Activated T-helper 1 cell treated with anti-CD3 and anti-CD28 coated beads, Interleukin-12 subunit alpha, Interleukin-12 subunit beta, Interleukin-2, Interleukin-4 antibody, amounts not matched to agents 30 ng/mL and 10 ng/mL and 1 ng/mL, durations not matched to agents 14 hours and 24 hours and 36 hours (primary cell): ENCODE measurements around the gene ARPC4. TPM values are rescaled to one million over a fixed set of nuclear protein-coding genes. Genes with fewer than 3 reads are reported as not detected.

Experiments
- DNase-seq: peaks from one replicate; pipeline ENCODE4 v3.0.0; 2021; ENCODE audit warnings: low spot score
- H3K27ac Mint-ChIP-seq: one replicate; pipeline ENCODE4 v1.8.0; 2021; ENCODE audit warnings: mild to moderate bottlenecking, mixed read lengths
- H3K27me3 Mint-ChIP-seq: one replicate; pipeline ENCODE4 v1.8.0; 2022; ENCODE audit warnings: mild to moderate bottlenecking, moderate library complexity, mixed read lengths; ENCODE audit not compliant: insufficient read depth
- H3K36me3 Mint-ChIP-seq: one replicate; pipeline ENCODE4 v1.8.0; 2021; ENCODE audit warnings: low read depth, mixed read lengths
- H3K4me1 Mint-ChIP-seq: one replicate; pipeline ENCODE4 v1.8.0; 2021; ENCODE audit warnings: low read depth, mixed read lengths
- H3K4me3 Mint-ChIP-seq: one replicate; pipeline ENCODE4 v1.8.0; 2021; ENCODE audit warnings: mild to moderate bottlenecking, moderate library complexity, mixed read lengths
- H3K9me3 Mint-ChIP-seq: one replicate; pipeline ENCODE4 v1.8.0; 2021; ENCODE audit warnings: mixed read lengths
- intact Hi-C: fragments of 100-400 bp; cut with micrococcal nuclease; formaldehyde crosslinking; loops from one replicate; pipeline ENCODE4 v1.15.1; 2024
- total RNA-seq: library from RNA; stranded (reverse); gene quantifications from 2 replicates; pipeline ENCODE4 v1.2.3, GENCODE V29; 2022

The ARPC4 gene
- total RNA-seq, 1 donor from 2014 or later, result 268 TPM

DNA sequence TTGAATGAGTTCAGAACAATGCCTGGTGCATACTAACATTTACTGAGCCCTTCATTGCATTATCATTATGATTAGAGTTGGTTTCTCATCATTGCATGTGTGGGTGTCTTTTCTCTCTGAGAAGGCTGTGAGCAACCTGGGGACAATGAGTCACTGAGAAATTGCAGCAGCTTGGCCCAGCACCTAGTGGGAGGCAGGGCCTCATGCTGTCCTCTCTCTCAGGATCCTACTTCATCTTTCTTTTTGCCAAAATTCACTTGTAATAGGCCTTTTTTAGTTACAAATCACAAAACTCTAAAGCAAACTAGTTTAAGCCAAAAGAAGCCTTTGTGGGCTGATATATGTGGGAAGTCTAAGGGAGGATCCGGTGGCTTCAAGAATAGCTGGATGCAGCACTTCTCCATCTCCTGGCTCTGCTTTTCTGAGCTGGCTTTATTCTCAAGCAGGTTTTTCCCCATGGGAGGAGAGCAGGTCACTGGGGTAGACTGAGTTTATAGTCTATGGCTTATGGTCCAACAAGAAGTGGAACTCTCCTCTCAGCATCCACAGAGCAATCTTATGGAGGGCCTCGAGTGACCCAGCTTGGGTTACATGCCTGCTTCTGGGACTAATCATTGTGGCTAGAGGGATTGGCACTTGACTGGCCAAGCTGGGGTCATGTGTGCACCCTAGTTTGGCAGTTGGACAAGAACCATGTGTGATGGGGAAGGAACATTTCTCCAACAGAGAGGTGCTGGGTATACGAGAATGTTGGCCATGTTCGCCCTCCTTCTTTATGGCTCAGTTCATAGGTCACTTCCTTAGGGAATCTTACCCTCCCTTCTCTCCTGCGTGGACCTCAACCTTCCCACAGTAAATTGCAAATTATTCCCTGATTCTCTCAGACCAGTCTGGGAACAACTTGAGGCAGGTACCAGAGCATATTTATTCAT, 14.5 kb upstream of the ARPC4 start:
- DNase-seq, result peak; percentile 16
- Mint-ChIP-seq H3K27me3 (no peaks in the 10 kb centered on the region), H3K9me3 (peaks cover 3% of the 10 kb centered on the region), H3K27ac (peak overlapping the region; percentile 90), H3K4me3 (peak overlapping the region; percentile 53), H3K36me3 (peaks cover 28% of the 10 kb centered on the region), H3K4me1 (peaks cover 55% of the 10 kb centered on the region)
- intact Hi-C loops, result loop anchor here (1.0 to 2.0 kb wide), 6 partner anchors 9 to 66 kb away; partner anchors contain the start of genes BRPF1, CAMK1, RPUSD3 and TADA3

DNA sequence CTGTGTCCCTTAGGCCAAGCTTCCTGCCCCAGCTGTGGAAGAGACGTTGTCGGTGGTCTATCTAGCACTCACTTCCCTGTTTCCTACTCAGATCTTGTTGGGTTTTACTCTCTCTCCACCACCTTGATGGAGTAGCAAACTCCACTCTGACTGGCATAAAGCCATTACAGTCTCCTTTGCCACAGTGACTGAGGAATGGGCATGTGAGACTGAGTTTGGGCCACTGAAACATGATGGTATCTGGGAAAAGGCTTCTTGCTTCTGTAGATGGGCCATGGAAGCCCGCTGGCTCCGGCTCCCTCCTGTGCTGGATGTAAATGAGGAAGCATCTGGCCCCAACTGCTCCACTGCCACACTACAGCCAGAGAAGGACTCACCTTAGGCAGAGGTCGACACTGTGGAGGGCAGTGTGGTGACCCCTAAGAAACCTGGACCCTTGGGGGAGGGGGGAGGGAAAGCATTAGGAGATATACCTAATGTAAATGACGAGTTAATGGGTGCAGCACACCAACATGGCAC, 13.7 kb upstream of the ARPC4 start:
- DNase-seq, result no peak
- H3K27me3 Mint-ChIP-seq, result no peaks in the 10 kb centered on the region
- peak overlapping the region; percentile 45 for H3K4me3 Mint-ChIP-seq
- H3K36me3 Mint-ChIP-seq, result peaks cover 30% of the 10 kb centered on the region
- H3K4me1 Mint-ChIP-seq, result peaks cover 55% of the 10 kb centered on the region
- H3K9me3 Mint-ChIP-seq, result peaks cover 3% of the 10 kb centered on the region
- peak overlapping the region; percentile 90 for H3K27ac Mint-ChIP-seq
- intact Hi-C loops, result loop anchor here (2.0 kb wide), 1 partner anchor 66 kb away; the partner anchor contains the start of gene RPUSD3

DNA sequence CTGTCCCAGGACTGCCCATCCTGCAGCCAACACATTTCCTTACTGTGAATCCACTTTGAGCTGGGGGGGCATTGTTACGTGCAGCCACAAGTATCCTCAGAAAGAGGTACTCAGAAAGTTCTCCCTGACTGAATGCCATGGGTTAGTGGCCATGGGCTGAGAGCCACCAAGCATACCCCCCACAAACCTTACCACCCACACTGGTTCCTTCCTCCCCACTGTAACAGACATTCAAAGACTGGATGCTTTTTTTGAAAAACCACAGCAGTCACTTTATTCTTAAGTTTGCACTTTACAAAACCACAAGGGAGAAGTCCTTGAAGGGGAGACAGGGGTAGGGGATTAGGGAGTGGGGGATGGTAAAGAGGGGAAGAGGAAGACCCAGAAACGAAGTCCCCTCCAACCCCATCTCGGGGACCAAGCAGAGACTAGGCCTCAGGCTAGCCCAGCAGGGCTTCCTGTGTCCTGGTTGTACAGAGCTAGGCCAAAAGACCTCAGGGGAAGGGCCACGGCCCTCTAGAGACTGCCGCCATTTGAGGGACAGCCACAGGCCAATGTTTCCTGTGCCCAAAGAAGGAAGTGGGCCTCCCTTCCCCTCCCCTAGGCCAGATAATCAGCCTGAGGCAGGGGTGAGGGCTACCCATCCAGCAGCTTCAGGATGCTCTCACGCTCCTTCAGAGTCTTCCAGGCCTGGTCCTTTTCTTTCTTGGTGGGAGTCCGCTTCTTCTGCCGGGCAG, 13.0 kb upstream of the ARPC4 start:
- Mint-ChIP-seq H3K4me1 (peaks cover 55% of the 10 kb centered on the region), H3K27ac (peak overlapping the region; percentile 90), H3K36me3 (peaks cover 31% of the 10 kb centered on the region), H3K9me3 (peaks cover 3% of the 10 kb centered on the region), H3K27me3 (no peaks in the 10 kb centered on the region), H3K4me3 (peak overlapping the region; percentile 31)
- DNase-seq, result peak; percentile 23
- intact Hi-C loops, result loop anchor here (2.0 kb wide), 1 partner anchor 65 kb away; the partner anchor contains the start of gene RPUSD3

- no peak for DNase-seq
- H3K27me3 Mint-ChIP-seq, result no peaks in the 10 kb centered on the region
- no peak overlapping the region for H3K4me3 Mint-ChIP-seq
- peaks cover 3% of the 10 kb centered on the region for H3K9me3 Mint-ChIP-seq
- intact Hi-C loops, result no loop called here
- H3K27ac Mint-ChIP-seq, result peak overlapping the region; percentile 90
- H3K4me1 Mint-ChIP-seq, result peaks cover 53% of the 10 kb centered on the region
- peaks cover 32% of the 10 kb centered on the region for H3K36me3 Mint-ChIP-seq
Measured at GRCh38 chr3:9780458-9780812, 12.4 kb upstream of the ARPC4 start.

- intact Hi-C loops, result no loop called here
- peaks cover 34% of the 10 kb centered on the region for H3K36me3 Mint-ChIP-seq
- H3K27ac Mint-ChIP-seq, result peak overlapping the region; percentile 90
- DNase-seq, result no peak
- no peak overlapping the region for H3K4me3 Mint-ChIP-seq
- H3K4me1 Mint-ChIP-seq, result peaks cover 56% of the 10 kb centered on the region
- H3K27me3 Mint-ChIP-seq, result no peaks in the 10 kb centered on the region
- H3K9me3 Mint-ChIP-seq, result peaks cover 3% of the 10 kb centered on the region
Measured at GRCh38 chr3:9780910-9781309, 12.0 kb upstream of the ARPC4 start.

DNA sequence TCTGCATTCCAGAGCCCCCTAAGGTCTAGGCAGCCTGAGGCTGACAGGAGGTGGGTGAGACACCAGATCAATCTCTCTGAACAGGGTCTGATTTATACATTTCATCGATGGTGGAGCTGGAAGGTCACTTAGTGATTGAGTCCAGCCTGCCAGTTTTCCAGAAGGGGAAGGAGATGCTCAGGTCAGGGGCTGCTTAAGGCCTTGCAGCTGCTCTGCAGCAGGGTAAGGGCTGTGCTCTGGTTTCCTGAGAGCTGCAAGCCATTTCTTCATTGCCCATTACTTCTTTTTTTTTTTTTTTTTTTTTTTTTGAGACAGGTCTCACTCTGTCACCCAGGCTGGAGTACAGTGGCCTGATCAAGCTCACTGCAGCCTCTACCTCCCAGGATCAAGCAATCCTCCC, 11.3 kb upstream of the ARPC4 start:
- Mint-ChIP-seq H3K36me3 (peaks cover 39% of the 10 kb centered on the region), H3K4me3 (no peak overlapping the region), H3K9me3 (peaks cover 3% of the 10 kb centered on the region), H3K27me3 (no peaks in the 10 kb centered on the region), H3K27ac (peak overlapping the region; percentile 70), H3K4me1 (peaks cover 59% of the 10 kb centered on the region)
- intact Hi-C loops, result no loop called here
- no peak for DNase-seq

DNA sequence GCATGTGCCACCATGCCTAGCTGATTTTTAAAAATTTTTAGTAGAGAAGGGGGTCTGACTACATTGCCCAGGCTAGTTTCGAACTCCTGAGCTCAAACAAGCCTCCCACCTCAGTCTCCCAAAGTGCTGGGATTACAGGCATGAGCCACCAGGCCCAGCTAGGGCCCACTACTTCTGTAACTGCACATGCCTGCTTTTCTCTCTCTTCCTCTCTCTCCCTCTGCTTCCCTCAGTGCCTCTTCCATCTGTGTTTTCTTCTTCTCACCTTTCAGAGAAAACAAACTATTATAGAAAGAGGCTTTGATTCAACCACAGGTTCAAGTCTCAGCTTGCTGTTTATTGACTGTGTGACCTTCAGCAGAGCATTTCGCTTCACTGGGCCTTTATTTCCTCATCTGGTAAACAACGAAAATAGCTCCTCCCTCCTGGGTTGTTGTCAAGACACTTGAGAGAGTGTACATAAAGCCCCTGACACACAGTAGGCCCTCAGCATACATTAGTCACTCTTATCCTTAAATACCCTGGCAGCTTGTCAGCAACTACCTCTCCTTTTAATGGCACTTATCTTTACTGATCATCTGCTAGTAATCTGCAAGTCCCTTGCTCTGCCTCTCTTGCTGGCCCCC, 10.8 kb upstream of the ARPC4 start:
- peaks cover 3% of the 10 kb centered on the region for H3K9me3 Mint-ChIP-seq
- H3K4me3 Mint-ChIP-seq, result no peak overlapping the region
- peaks cover 43% of the 10 kb centered on the region for H3K36me3 Mint-ChIP-seq
- H3K4me1 Mint-ChIP-seq, result peaks cover 58% of the 10 kb centered on the region
- intact Hi-C loops, result no loop called here
- no peak for DNase-seq
- H3K27ac Mint-ChIP-seq, result peak overlapping the region; percentile 49
- no peaks in the 10 kb centered on the region for H3K27me3 Mint-ChIP-seq

DNA sequence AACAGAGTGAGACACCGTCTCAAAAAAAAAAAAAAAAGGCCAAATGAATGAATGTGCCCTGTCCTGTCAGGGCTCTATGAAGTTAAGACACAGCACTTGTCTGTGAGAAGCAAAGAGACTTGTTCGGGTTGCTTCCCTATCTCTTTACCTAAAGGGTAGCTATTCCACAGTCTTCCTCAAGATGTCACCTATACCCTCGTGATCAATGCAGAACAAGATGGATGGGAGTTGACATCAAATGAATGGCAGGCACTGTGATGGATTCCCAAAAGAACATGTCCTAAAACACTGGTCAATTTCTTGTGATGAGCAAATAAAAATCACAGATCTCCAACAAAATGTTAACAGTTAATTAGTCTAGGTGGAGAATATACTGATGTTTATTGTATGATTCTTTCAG, 10.1 kb upstream of the ARPC4 start:
- intact Hi-C loops, result no loop called here
- Mint-ChIP-seq H3K4me3 (no peak overlapping the region), H3K36me3 (peaks cover 48% of the 10 kb centered on the region), H3K27ac (no peak overlapping the region), H3K9me3 (peaks cover under 1% of the 10 kb centered on the region), H3K4me1 (peaks cover 58% of the 10 kb centered on the region), H3K27me3 (no peaks in the 10 kb centered on the region)
- DNase-seq, result no peak

- intact Hi-C loops, result no loop called here
- Mint-ChIP-seq H3K9me3 (no peaks in the 10 kb centered on the region), H3K27ac (no peak overlapping the region), H3K4me1 (peaks cover 49% of the 10 kb centered on the region), H3K27me3 (no peaks in the 10 kb centered on the region), H3K36me3 (peaks cover 51% of the 10 kb centered on the region), H3K4me3 (no peak overlapping the region)
- DNase-seq, result no peak
Measured at GRCh38 chr3:9783954-9784353, 8.9 kb upstream of the ARPC4 start.

- no peak overlapping the region for H3K4me3 Mint-ChIP-seq
- H3K27ac Mint-ChIP-seq, result peak overlapping the region; percentile 48
- no peaks in the 10 kb centered on the region for H3K9me3 Mint-ChIP-seq
- no peak for DNase-seq
- peaks cover 54% of the 10 kb centered on the region for H3K36me3 Mint-ChIP-seq
- peaks cover 41% of the 10 kb centered on the region for H3K4me1 Mint-ChIP-seq
- intact Hi-C loops, result no loop called here
- no peaks in the 10 kb centered on the region for H3K27me3 Mint-ChIP-seq
Measured at GRCh38 chr3:9784965-9785364, 7.9 kb upstream of the ARPC4 start.

DNA sequence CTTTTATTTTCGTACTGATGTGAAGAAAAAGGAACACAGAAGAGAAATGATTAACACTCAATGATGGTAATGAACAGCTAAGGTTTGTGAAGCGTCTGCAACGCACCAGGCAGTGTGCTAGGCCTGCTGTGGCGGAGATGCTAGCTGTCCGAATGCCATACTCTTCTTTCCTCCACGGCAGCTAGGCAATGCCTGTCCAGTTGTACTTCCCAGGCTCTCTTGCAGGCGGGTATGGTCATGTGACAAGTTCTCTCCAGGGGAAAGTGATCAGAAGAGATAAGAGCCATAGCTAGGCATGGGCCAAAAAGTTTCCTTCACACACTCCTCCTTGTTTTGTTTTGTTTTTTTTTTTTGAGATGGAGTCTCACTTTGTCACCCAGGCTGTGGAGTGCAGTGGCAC, 7.3 kb upstream of the ARPC4 start:
- no peaks in the 10 kb centered on the region for H3K27me3 Mint-ChIP-seq
- DNase-seq, result no peak
- no peak overlapping the region for H3K4me3 Mint-ChIP-seq
- peaks cover 54% of the 10 kb centered on the region for H3K36me3 Mint-ChIP-seq
- H3K4me1 Mint-ChIP-seq, result peaks cover 41% of the 10 kb centered on the region
- no peaks in the 10 kb centered on the region for H3K9me3 Mint-ChIP-seq
- intact Hi-C loops, result loop anchor here (2.0 kb wide), 1 partner anchor 17 kb away; the partner anchor contains the start of gene CAMK1
- no peak overlapping the region for H3K27ac Mint-ChIP-seq

- Mint-ChIP-seq H3K4me3 (no peak overlapping the region), H3K4me1 (peaks cover 41% of the 10 kb centered on the region), H3K9me3 (no peaks in the 10 kb centered on the region), H3K27ac (peak overlapping the region; percentile 46), H3K36me3 (peaks cover 53% of the 10 kb centered on the region), H3K27me3 (no peaks in the 10 kb centered on the region)
- DNase-seq, result no peak
- intact Hi-C loops, result loop anchor here (2.0 kb wide), 1 partner anchor 17 kb away; the partner anchor contains the start of gene CAMK1
Measured at GRCh38 chr3:9786209-9786739, 6.6 kb upstream of the ARPC4 start.
